Loucy (cell line): ENCODE measurements around the gene JTB.

Source experiments
- CTCF ChIP-seq: fragments of 200-600 bp; sonication (generic); conservative IDR thresholded peaks from 2 replicates; pipeline ENCODE4 v1.5.1; 2014; ENCODE audit warnings: mild to moderate bottlenecking, antibody characterized with exemption, low read length
- EZH2phosphoT487 ChIP-seq: fragments of 200-600 bp; IDR thresholded peaks from 2 replicates; pipeline ENCODE4 v1.6.1; 2018; ENCODE audit warnings: antibody characterized with exemption, mild to moderate bottlenecking, moderate library complexity, borderline replicate concordance

GRCh38 chr1:153959454-153959853 lies 18.0 kb downstream of the JTB start:
- TF ChIP-seq CTCF = no peak
- no peak for TF ChIP-seq EZH2phosphoT487
